Activated CD8-positive, alpha-beta memory T cell treated with anti-CD3 and anti-CD28 coated beads, Interleukin-2, amount 50 U/mL, for 4 hours (primary cell): ENCODE data around the gene GBX1.

ENCODE experiments used
- DNase-seq: peaks from one replicate; pipeline ENCODE4 v3.0.0-alpha.2; 2020

The GBX1 gene

GRCh38 chr7:151138153-151138851 lies 29.2 kb downstream of the GBX1 start:
- no peak for DNase-seq

- no peak for DNase-seq
Observed at GRCh38 chr7:151137791-151138152, 29.7 kb downstream of the GBX1 start.

GRCh38 chr7:151137076-151137675 lies 30.3 kb downstream of the GBX1 start:
- no peak for DNase-seq

- DNase-seq, result no peak
Observed at GRCh38 chr7:151135866-151136843, 31.3 kb downstream of the GBX1 start.

GRCh38 chr7:151135525-151135845 lies 32.0 kb downstream of the GBX1 start:
- DNase-seq, result no peak

- DNase-seq, result no peak
Observed at GRCh38 chr7:151134743-151135524, 32.6 kb downstream of the GBX1 start.

- DNase-seq, result no peak
Observed at GRCh38 chr7:151133986-151134742, 33.3 kb downstream of the GBX1 start.

GRCh38 chr7:151133266-151133985 lies 34.1 kb downstream of the GBX1 start:
- no peak for DNase-seq

- no peak for DNase-seq
Observed at GRCh38 chr7:151132461-151133205, 34.9 kb downstream of the GBX1 start.

GRCh38 chr7:151131592-151132293 lies 35.8 kb downstream of the GBX1 start:
- no peak for DNase-seq

- DNase-seq, result no peak
Observed at GRCh38 chr7:151131224-151131591, 36.3 kb downstream of the GBX1 start.

- DNase-seq, result no peak
Observed at GRCh38 chr7:151130741-151131157, 36.7 kb downstream of the GBX1 start.

GRCh38 chr7:151129960-151130591 lies 37.4 kb downstream of the GBX1 start:
- DNase-seq, result no peak

- DNase-seq, result no peak
Observed at GRCh38 chr7:151129117-151129959, 38.2 kb downstream of the GBX1 start.

- DNase-seq, result no peak
Observed at GRCh38 chr7:151128716-151129115, 38.8 kb downstream of the GBX1 start.

- no peak for DNase-seq
Observed at GRCh38 chr7:151128144-151128543, 39.4 kb downstream of the GBX1 start.

- DNase-seq, result no peak
Observed at GRCh38 chr7:151126491-151127137, 40.9 kb downstream of the GBX1 start.

- DNase-seq, result no peak
Observed at GRCh38 chr7:151125846-151126481, 41.5 kb downstream of the GBX1 start.
